Kasumi-1 (cell line): ENCODE results near the gene NR2F6.
"Not testable (repeated sequence)": the region's sequence is repeated elsewhere in the genome, so short reads cannot be mapped to it uniquely, and the experiment has no call there.

Experiments
- DNase-seq, 2 experiments: peaks; one replicate each; lab custom pipeline; 2025; lab: John Stamatoyannopoulos, UW

NR2F6 gene

DNA sequence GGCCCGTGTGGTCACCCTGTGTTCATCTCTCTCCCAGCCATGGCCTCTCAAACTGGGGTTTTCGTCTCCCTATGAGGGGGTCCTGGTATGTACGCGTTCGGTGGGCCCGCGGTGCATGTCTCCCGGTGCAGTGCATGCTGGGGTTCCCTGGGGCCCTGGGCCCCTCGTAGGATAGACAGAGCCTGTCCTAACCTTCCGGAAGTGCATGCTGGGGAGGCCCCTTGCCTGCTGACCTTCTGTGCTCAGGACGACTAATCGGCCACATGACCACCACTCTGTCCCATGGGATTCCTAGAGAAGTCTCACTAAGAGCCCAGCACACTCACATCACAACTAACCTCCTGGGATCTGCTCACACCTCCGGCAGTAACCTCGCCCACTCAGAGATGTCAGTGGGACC lies 35.4 kb downstream of the NR2F6 start:
- no peak for DNase-seq

DNA sequence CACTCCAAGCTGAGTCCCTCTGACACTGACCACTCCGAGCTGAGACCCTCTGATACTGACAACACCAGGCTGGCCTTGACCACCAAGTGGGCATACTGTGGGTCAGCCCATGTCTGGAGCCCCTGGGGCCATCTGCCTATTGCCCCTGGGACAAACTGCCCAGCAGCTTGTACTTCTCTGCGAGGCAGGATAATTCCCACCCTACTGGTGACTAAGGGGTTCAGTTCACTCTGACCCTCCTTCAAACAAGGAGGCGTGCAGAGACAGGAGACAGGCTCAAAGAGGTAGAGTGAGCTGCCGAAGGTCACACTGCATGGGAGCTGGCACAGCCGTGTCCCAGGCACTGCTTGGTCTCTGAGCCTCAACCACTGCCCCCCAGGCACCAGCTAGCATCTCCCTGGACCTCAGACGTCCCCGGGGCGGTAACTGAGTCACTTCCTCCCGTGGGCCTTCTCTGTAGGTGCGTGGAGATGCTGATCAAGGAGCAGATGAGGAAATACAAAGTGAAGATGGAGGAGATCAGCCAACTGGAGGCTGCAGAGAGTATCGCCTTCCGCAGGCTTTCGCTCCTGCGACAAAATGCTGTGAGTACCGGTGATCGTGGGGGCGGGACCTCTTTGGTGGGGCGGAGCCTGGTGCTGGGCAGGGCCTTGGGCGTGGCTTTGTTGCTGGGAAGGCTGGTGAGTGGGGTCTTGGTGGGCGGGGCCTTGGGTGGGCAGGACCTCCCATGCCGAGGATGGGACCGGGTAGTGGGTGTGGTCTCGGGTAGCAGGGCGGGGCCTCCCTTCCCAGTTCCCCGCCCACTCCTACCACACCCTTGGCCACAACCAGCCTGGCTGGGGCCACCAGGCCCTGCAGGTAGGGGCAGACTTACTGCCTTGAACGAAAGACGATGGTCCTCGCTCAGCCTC lies 36.3 kb downstream of the NR2F6 start:
- DNase-seq = peak in 1 of 2 experiments; percentile 18

DNA sequence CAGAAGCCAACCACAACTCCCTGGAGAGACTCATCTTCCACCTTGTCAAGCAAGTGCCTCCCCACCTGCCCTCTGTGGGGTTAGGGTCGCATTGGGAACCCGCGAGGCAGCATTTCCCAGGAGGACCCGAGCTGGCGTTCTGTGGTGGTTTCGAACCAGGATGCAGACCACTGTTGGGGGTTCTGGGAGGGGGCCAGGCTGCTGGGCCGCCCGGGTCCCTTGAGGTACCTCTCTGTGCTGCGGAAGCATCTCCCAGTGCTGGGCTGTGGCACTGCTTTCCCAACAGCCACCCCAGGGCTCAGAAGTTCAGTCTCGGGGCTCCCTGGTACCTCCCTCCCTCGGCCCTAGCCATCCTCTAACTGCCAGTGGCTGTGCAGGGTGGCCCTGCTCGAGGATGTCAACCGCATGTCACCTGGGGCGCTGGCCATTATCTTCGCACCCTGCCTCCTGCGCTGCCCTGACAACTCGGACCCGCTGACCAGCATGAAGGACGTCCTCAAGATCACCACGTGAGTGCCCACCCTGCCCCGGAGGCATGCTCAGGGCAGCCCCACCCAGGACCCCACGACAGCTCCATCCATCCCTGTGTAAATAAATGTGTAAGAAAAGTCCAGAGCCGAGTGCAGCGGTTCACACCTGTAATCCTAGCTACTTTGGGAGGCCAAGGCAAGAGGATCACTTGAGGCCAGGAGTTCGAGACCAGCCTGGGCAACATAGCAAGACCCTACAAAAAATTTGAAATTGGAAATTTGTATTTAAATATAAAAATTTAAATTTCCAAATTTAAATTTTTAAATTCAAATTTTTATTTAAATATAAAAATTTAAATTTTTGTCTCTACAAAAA lies 38.8 kb downstream of the NR2F6 start:
- no peak for DNase-seq

DNA sequence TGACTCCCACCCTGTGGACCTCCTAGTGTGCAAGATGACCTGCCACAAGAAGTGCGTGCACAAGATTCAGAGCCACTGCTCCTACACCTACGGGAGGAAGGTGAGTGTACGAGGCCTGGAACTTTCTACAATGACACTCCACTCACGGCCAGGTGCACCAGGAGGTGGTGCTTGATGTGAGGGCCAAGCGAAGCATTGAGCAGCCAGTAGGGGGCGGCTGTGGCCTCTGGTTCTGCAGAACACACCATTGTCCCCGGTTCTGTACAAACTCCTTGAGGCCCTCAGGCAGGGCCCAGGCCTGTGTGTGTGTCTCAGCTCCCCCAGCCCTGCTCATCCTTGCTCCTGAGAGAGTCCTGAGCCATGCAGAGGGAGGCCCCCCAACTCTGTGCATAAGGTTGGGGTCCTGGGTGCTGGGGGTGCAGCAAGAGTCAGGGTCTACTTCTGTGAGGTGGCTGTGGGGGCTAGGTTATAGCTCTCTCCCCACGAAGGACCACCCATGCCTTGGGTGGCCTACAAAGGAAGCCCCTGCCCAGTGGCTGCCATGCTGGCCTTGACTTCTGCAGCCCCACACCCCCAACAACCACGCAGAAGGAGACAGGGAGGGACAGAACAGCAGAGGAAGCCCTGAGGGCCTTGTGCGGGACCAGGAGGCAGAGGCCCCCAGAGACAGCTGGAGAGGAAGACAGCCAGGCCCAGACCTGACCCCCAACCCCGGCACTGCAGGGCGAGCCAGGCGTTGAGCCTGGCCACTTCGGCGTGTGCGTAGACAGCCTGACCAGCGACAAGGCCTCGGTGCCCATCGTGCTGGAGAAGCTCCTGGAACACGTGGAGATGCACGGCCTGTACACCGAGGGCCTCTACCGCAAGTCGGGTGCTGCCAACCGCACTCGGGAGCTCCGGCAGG lies 40.2 kb downstream of the NR2F6 start:
- peak in 1 of 2 experiments; percentile 44 for DNase-seq

DNA sequence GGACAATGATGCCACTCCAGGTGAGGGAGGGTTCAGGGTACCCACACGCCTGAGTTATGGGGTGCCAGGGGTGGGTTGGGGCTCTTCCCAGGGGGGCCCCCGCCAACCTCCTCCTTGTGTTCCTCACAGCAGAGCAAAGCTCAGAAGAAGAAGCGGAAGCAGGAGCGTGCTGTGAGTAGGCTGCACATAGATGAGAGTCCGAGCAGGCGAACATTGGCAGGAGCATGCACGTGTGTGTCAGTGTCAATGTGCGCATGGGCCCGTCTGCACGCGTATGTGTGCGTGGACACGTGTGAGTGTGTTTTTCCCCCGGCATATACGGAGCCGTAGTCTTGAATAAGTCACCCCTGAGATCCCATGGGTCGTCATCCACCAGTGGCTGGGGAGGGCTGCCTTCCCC lies 43.0 kb downstream of the NR2F6 start:
- no peak for DNase-seq

DNA sequence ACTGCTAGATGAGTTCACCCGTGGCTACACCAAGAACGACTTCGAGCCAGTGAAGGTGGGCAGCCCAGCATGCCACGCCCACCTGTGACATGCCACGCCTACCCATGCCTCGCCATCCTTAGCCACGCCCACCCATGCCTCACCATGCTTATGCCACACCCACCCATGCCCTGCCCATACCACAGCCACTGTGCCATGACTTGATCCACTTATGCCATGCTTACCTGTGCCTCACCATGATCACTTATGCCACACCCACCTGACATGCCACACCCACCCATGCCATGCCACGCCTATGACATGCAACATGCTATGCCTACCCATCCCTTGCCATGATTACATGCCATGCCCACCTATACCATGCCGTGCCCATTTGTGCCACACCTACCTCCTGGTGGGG lies 43.5 kb downstream of the NR2F6 start:
- DNase-seq = no peak

DNA sequence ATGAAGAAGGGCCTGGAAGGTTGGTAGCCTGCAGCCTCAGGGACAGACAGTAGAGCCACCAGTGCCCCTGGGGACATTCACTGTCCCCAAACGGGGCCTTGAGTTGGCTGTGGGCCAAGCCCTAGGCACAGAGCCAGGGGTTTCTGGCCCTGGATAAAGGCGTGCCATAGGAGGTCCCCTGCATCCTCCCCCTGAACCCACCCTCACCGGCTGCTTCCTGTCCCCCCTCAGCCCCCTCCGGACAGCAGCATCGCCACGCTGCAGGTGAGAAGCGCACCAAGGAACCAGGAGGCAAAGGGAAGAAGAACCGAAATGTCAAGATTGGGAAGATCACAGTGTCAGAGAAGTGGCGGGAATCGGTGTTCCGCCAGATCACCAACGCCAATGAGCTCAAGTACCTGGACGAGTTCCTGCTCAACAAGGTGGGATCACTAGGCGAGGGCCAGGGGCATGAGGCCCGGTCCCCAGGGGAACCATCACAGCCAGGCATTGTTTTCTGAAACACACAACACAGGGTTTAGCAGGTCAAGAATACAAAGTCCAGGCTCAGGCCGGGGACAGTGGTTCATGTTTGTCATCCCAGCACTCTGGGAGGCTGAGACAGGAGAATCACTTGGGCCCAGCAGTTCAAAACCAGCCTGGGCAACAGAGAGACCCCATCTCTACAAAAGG lies 45.2 kb downstream of the NR2F6 start:
- no peak for DNase-seq

DNA sequence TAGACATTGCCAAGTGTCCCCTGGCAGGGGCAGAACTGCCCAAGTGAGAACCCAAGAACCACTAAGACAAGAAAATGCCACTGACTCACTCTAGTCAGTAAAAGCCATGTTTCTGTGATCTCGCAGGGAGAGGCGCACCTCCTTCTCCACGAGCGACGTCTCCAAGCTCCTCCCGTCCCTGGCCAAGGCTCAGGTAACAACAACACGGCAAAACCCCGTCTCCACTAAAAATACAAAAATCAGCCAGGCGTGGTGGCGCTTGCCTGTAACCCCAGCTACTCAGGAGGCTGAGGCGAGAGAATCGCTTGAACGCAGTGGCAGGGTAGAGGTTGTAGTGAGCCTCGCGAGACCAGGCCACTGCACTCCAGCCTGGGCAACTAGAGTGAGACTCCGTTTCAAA lies 48.1 kb downstream of the NR2F6 start:
- no peak for DNase-seq

DNA sequence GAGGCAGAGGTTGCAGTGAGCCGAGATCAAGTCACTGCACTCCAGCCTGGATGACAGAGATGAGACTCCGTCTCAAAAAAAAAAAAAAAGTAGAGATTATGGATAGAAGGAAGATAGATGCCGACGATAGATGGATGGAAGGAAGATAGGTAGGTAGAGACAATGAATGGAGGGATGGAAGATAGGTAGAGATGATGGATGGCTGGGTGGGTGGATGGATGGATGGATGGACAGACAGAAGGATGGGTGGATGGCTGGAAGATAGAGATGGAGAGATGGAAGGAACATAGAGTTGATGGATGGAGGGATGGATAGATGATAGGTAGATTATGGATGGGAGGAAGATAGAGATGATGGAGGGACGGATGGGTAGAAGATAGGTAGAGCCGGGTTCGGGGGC lies 49.1 kb downstream of the NR2F6 start:
- no peak for DNase-seq

DNA sequence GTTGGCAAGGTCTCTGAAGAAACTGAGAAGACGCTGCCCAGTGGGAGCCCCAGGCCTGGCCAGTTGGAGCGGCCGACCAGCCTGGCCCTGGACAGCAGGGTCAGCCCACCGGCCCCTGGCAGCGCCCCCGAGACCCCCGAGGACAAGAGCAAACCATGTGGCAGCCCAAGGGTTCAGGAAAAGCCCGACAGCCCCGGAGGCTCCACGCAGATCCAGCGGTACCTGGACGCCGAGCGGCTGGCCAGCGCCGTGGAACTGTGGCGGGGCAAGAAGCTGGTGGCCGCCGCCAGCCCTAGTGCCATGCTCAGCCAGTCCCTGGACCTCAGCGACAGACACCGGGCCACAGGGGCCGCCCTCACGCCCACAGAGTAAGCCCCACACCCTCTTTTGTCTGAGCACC lies 50.6 kb downstream of the NR2F6 start:
- DNase-seq = no peak

DNA sequence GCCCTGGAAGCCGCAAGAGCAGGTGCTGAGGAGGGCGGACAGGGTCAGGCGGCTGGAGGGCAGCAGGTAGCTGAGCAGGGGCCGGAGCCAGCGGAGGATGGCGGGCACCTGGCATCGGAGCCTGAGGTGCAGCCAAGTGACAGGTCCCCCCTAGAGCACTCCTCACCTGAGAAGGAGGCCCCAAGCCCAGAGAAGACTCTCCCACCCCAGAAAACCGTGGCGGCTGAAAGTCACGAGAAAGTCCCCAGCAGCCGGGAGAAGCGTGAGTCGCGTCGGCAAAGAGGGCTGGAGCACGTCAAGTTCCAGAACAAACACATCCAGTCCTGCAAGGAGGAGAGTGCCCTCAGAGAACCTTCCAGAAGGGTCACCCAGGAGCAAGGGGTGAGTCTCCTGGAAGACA lies 51.1 kb downstream of the NR2F6 start:
- no peak for DNase-seq

DNA sequence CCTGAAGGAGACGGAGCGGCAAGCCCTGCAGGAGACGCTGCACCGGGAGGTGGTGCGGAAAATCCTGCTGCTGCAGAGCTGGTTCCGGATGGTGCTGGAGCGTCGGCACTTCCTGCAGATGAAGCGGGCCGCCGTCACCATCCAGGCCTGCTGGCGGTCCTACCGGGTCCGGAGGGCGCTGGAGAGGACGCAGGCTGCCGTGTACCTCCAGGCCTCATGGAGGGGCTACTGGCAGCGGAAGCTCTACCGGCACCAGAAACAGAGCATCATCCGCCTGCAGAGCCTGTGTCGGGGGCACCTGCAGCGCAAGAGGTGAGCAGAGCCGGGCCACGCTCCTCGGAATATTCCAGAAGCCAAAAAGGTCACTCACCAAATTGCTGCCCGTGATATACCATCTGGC lies 53.0 kb downstream of the NR2F6 start:
- no peak for DNase-seq

DNA sequence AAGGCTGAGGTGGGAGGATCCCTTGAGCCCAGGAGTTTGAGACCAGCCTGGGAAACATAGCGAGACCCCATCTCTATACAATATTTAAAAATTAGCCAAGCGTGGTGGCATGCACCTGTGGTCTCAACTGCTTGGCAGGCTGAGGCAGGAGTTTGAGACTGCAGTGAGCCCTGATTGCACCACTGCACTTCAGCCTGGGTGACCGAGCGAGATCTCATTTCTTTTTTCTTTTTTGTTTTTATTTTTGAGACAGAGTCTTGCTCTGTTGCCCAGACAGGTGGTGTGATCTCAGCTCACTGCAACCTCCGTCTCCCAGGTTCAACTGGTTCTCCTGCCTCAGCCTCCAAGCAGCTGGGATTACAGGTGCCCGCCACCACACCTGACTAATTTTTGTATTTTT lies 54.0 kb downstream of the NR2F6 start:
- DNase-seq = not testable (repeated sequence)

DNA sequence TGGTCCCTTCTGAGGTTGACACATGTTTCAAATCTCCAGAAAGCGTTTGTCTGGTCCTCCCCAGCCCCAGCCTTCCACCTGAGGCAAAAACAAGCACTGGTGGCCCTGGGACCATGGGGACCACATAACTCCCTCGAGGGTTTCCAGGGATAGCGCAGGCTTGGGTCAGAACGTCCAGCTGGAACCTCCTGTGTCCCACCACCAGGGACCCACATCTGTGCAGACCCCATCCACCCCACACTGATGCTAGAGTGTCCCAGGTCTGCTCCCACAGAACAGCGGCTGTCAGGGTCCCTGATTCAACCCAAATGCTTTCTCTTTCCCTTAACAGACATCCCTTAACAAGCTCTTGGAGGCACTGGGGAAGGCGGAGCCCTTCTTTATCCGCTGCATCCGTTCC lies 60.1 kb downstream of the NR2F6 start:
- no peak for DNase-seq

DNA sequence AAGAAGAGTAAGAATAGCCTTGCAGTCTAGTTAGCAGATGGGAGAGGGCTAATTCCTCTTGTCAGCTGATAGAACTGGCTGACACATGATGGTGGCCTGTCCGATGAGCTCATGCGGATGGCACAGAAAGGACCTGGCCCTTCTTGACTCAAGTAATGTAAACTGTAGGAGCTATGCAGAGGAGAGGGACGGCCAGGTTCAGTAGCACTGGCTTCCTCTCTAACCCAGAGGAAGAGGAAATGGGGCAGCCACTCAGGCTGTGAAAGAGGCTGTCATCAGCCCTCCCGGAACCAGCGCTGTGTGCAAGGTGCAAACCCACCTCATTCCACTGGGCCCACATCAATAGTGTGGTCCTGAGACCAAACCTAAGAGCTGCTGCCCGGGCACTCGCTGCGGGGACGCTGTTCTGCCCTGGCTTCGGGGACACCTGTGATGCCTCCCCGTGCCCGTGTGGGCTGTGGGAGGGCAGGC lies 61.3 kb downstream of the NR2F6 start:
- peak; percentile 48 to 52 for DNase-seq

DNA sequence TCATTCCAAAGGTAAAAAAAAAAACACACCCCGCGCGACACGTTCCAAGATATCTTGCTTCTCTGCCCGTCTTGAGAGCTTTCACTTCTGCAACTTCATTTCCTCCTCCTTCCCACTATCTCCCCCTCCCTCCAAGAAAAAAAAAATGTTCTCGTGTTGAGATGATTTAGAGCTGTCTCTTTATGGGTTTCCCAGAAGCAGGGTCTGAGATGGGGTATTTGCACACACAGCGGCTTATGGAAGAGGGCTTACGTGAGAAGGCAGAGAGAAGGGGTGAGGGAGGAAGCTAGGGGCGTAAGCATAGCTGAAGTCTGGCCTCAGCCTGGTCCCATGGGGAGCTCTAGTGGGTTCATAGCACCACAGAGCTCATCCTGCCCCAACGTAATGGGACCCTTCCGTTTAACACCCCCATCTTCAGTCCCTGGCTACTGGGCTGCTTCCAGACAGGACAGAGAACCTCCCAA lies 61.8 kb downstream of the NR2F6 start:
- peak; percentile 48 to 52 for DNase-seq

DNA sequence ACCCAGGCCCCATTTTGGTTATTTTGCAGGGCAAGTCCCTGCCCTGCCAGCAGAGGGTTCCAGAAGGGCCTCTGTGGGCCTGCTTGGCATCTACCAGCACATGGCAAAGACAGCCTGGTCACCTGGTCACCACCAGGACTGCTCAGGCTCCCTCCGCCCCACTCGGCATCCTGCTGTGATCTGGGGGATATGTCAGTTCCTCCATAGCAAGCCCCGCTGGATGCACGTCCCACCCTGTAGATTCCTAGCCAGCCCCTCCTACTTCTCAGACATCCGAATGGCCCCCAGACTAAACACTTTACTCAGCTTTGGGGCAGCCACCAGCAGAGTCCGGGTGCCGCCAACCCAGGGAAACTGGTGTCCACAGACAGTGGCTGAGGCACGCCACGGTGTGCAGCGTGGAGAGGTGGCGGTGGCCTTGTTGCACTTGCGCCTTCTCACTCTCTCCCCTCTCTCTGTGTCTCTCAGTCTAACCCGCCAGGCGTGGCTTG lies 62.4 kb downstream of the NR2F6 start:
- peak in 1 of 2 experiments; percentile 4 for DNase-seq
